GM23338 (cell line): ENCODE data around the gene TMED10. TPM values are rescaled to one million over a fixed set of nuclear protein-coding genes. Genes with fewer than 3 reads are reported as not detected.

Experiments
- ATAC-seq: fragments of 200-7000 bp; cut with Tn5 transposase; 3 replicates; pipeline ENCODE4 v1.9.1; 2020
- DNase-seq: peaks from one replicate; pipeline ENCODE4 v3.0.0-alpha.2; 2015; ENCODE audit warnings: low spot score
- H2AFZ ChIP-seq: fragments of 200-600 bp; sonication (generic); 2 replicates; pipeline ENCODE4 v1.8.0; 2016; ENCODE audit warnings: antibody characterized with exemption, mild to moderate bottlenecking, moderate library complexity
- H3F3A ChIP-seq: fragments of 200-600 bp; sonication (generic); replicated peaks from 2 replicates; pipeline ENCODE4 v1.8.0; 2017; ENCODE audit warnings: antibody characterized with exemption, mixed run types, low read depth
- H3K27ac ChIP-seq: fragments of 200-600 bp; sonication (generic); 2 replicates; pipeline ENCODE4 v1.6.1; 2016; ENCODE audit warnings: low read depth
- H3K27me3 ChIP-seq: fragments of 200-600 bp; sonication (generic); 2 replicates; pipeline ENCODE4 v1.8.0; 2016; ENCODE audit warnings: mild to moderate bottlenecking, mixed run types, moderate library complexity; ENCODE audit not compliant: insufficient read depth
- H3K36me3 ChIP-seq: fragments of 200-600 bp; sonication (generic); 2 replicates; pipeline ENCODE4 v1.8.0; 2016; ENCODE audit warnings: mild to moderate bottlenecking; ENCODE audit not compliant: insufficient read depth
- H3K4me1 ChIP-seq: fragments of 200-600 bp; sonication (generic); 2 replicates; pipeline ENCODE4 v1.8.0; 2016; ENCODE audit warnings: mild to moderate bottlenecking, moderate library complexity; ENCODE audit not compliant: insufficient read depth
- H3K4me2 ChIP-seq: fragments of 200-600 bp; sonication (generic); 2 replicates; pipeline ENCODE4 v1.7.1; 2017; ENCODE audit warnings: mixed run types
- H3K4me3 ChIP-seq: fragments of 200-600 bp; sonication (generic); 2 replicates; pipeline ENCODE4 v1.6.1; 2016; ENCODE audit warnings: mixed run types
- H3K79me2 ChIP-seq: fragments of 200-600 bp; sonication (generic); replicated peaks from 2 replicates; pipeline ENCODE4 v1.8.0; 2017; ENCODE audit warnings: mild to moderate bottlenecking; ENCODE audit not compliant: insufficient read depth
- H3K9me2 ChIP-seq: fragments of 200-600 bp; sonication (generic); 2 replicates; pipeline ENCODE4 v1.8.0; 2017; ENCODE audit not compliant: insufficient read depth
- H4K20me1 ChIP-seq: fragments of 200-600 bp; sonication (generic); replicated peaks from 2 replicates; pipeline ENCODE4 v1.8.0; 2017; ENCODE audit warnings: mild to moderate bottlenecking; ENCODE audit not compliant: insufficient read depth
- H3K27ac Mint-ChIP-seq: 2 replicates; pipeline ENCODE4 v1.8.0; 2020; ENCODE audit warnings: inconsistent platforms, mild to moderate bottlenecking, moderate library complexity, mixed read lengths
- H3K27me3 Mint-ChIP-seq: 3 replicates; pipeline ENCODE4 v1.8.0; 2022; ENCODE audit warnings: low read depth, mild to moderate bottlenecking, moderate library complexity, mixed read lengths, inconsistent platforms; ENCODE audit not compliant: insufficient read depth, poor library complexity
- H3K36me3 Mint-ChIP-seq: 3 replicates; pipeline ENCODE4 v1.8.0; 2021; ENCODE audit warnings: low read depth, mild to moderate bottlenecking, inconsistent platforms, moderate library complexity, mixed read lengths
- H3K4me1 Mint-ChIP-seq: 3 replicates; pipeline ENCODE4 v1.8.0; 2020; ENCODE audit warnings: mild to moderate bottlenecking, inconsistent platforms, mixed read lengths
- H3K4me3 Mint-ChIP-seq: 3 replicates; pipeline ENCODE4 v1.8.0; 2021; ENCODE audit warnings: moderate library complexity, mild to moderate bottlenecking, inconsistent platforms, mixed read lengths
- H3K9me3 Mint-ChIP-seq: 3 replicates; pipeline ENCODE4 v1.8.0; 2020; ENCODE audit warnings: moderate library complexity, mild to moderate bottlenecking, inconsistent platforms, mixed read lengths
- CREB1 ChIP-seq: fragments of 250-450 bp; sonication (Bioruptor Pico); IDR thresholded peaks from 2 replicates; pipeline ENCODE4 v1.5.0; 2020; ENCODE audit warnings: low read depth, mild to moderate bottlenecking, moderate library complexity
- ETS1 ChIP-seq: IDR thresholded peaks from 2 replicates; pipeline ENCODE4 v1.6.1; 2016; ENCODE audit warnings: antibody characterized with exemption
- EZH2 ChIP-seq: fragments of 200-600 bp; sonication (generic); IDR thresholded peaks from one replicate; pipeline ENCODE4 v1.8.0; 2017; ENCODE audit warnings: antibody characterized with exemption, mild to moderate bottlenecking, low read depth; ENCODE audit not compliant: unreplicated experiment
- EZH2phosphoT487 ChIP-seq: fragments of 200-600 bp; sonication (generic); IDR thresholded peaks from one replicate; pipeline ENCODE4 v1.8.1; 2018; ENCODE audit warnings: antibody characterized with exemption; ENCODE audit not compliant: unreplicated experiment
- JUNB ChIP-seq: IDR thresholded peaks from one replicate; pipeline ENCODE4 v1.6.1; 2016; ENCODE audit warnings: antibody characterized with exemption; ENCODE audit not compliant: unreplicated experiment
- NANOG ChIP-seq: IDR thresholded peaks from 2 replicates; pipeline ENCODE4 v1.6.1; 2016; ENCODE audit warnings: antibody characterized with exemption, borderline replicate concordance
- POLR2AphosphoS5 ChIP-seq: IDR thresholded peaks from 2 replicates; pipeline ENCODE4 v1.6.1; 2016; ENCODE audit warnings: antibody characterized with exemption, low read depth
- REST ChIP-seq: IDR thresholded peaks from one replicate; pipeline ENCODE4 v1.6.1; 2018; ENCODE audit warnings: antibody characterized with exemption; ENCODE audit not compliant: unreplicated experiment
- STAT1 ChIP-seq: IDR thresholded peaks from one replicate; pipeline ENCODE4 v1.6.1; 2016; ENCODE audit warnings: antibody characterized with exemption; ENCODE audit not compliant: unreplicated experiment
- ZNF114 ChIP-seq: fragments of 250-450 bp; sonication (Bioruptor Pico); IDR thresholded peaks from 2 replicates; pipeline ENCODE4 v1.5.0; 2020; ENCODE audit warnings: mild to moderate bottlenecking, moderate library complexity
- ZNF331 ChIP-seq: fragments of 250-450 bp; sonication (Bioruptor Pico); IDR thresholded peaks from 2 replicates; pipeline ENCODE4 v1.5.0; 2020; ENCODE audit warnings: low read depth, mild to moderate bottlenecking, moderate library complexity
- ZNF462 ChIP-seq: fragments of 250-450 bp; sonication (Bioruptor Pico); IDR thresholded peaks from 2 replicates; pipeline ENCODE4 v1.5.0; 2020; ENCODE audit warnings: mild to moderate bottlenecking, moderate library complexity
- polyA plus RNA-seq: library from polyadenylated mRNA; unstranded; fragments of >200 nt; fragmentation: Nextera tagmentation; extraction: Ambion mirVana; gene quantifications from 2 replicates; pipeline ENCODE4 v1.2.1, GENCODE V29; 2016
- total RNA-seq: library from RNA; depleted of rRNA; stranded (reverse); fragments of >200 nt; shearing (Covaris generic); gene quantifications from 2 replicates; pipeline ENCODE4 v1.2.3, GENCODE V29; 2014
- TF ChIP-seq, protein P1 (sequence below), 2 experiments: fragments of 200-600 bp in 1 of 2; sonication (generic) in 1 of 2; conservative IDR thresholded peaks; 2 replicates each; pipeline versions ENCODE4 v1.5.1 to v1.6.1; 2016 to 2017; ENCODE audit warnings: antibody characterized with exemption in 2 of 2, low read depth in 2 of 2, mild to moderate bottlenecking in 2 of 2, moderate library complexity in 1 of 2

Gene TMED10
- total and polyA plus RNA-seq, 2 experiments from 2014 or later: 180 to 196 TPM

DNA sequence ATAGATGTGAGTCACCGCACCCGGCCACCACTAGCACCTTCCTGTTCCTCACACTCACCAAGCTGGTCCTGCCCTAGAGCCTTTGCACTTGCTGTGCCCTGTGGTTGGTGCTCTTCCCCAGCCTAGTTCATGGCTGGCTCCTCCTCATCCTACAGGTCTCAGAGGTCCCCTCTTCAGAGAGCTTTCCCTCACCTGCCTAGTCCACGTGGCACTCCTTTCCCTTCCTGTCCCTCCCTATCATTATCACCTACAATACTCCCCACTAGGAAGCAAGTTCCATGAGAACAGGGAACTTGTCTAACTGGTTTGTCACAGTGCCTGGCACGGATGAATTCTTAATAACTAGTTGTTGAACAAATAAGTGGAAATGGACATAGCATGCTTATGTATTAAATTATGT, 24.0 kb upstream of the TMED10 start (continued):
- no peak for TF ChIP-seq CREB1 (CRISPR knock-in tag)

GRCh38 chr14:75198291-75198933, 22.0 kb upstream of the TMED10 start:
- peaks cover 16% of the 10 kb centered on the region for H3K27me3 Mint-ChIP-seq
- no peak overlapping the region for H3K27ac ChIP-seq
- no peaks in the 10 kb centered on the region for H3K79me2 ChIP-seq
- TF ChIP-seq CREB1 (CRISPR knock-in tag) (no peak), REST (no peak), ETS1 (no peak), ZNF114 (CRISPR knock-in tag) (no peak), ZNF462 (CRISPR knock-in tag) (no peak), NANOG (no peak), STAT1 (no peak), ZNF331 (CRISPR knock-in tag) (no peak), EZH2phosphoT487 (no peak), JUNB (no peak), POLR2AphosphoS5 (no peak), EZH2 (no peak)
- TF ChIP-seq, protein P1, sequence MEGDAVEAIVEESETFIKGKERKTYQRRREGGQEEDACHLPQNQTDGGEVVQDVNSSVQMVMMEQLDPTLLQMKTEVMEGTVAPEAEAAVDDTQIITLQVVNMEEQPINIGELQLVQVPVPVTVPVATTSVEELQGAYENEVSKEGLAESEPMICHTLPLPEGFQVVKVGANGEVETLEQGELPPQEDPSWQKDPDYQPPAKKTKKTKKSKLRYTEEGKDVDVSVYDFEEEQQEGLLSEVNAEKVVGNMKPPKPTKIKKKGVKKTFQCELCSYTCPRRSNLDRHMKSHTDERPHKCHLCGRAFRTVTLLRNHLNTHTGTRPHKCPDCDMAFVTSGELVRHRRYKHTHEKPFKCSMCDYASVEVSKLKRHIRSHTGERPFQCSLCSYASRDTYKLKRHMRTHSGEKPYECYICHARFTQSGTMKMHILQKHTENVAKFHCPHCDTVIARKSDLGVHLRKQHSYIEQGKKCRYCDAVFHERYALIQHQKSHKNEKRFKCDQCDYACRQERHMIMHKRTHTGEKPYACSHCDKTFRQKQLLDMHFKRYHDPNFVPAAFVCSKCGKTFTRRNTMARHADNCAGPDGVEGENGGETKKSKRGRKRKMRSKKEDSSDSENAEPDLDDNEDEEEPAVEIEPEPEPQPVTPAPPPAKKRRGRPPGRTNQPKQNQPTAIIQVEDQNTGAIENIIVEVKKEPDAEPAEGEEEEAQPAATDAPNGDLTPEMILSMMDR (conservative IDR thresholded peaks at IDR 0.05; ENCODE audit: low read depth in 2 of 2): no peak
- H3K4me2 ChIP-seq: no peak overlapping the region
- no peaks in the 10 kb centered on the region for H4K20me1 ChIP-seq
- 0 out of 2 replicates have a peak overlapping the region, but pooled peaks have one; percentile 38 for H2AFZ ChIP-seq
- no peaks in the 10 kb centered on the region for H3K9me2 ChIP-seq
- no peaks in the 10 kb centered on the region for H3K4me1 ChIP-seq
- H3K27ac Mint-ChIP-seq: no peak overlapping the region
- DNase-seq (no peak), ATAC-seq (no peak)
- H3K4me3 ChIP-seq: no peak overlapping the region
- H3K36me3 ChIP-seq: no peaks in the 10 kb centered on the region
- no peaks in the 10 kb centered on the region for H3K27me3 ChIP-seq
- no peaks in the 10 kb centered on the region for H3K36me3 Mint-ChIP-seq
- H3F3A ChIP-seq: no peaks in the 10 kb centered on the region
- no peaks in the 10 kb centered on the region for H3K9me3 Mint-ChIP-seq
- H3K4me3 Mint-ChIP-seq: no peak overlapping the region
- H3K4me1 Mint-ChIP-seq: peaks cover 7% of the 10 kb centered on the region
